Effector memory CD4-positive, alpha-beta T cell (primary cell): ENCODE measurements around the gene CTNNB1.
"Not testable (repeated sequence)": the region's sequence is repeated elsewhere in the genome, so short reads cannot be mapped to it uniquely, and the experiment has no call there.

ENCODE experiments used
- DNase-seq, 3 donors: peaks; one replicate each; pipeline ENCODE4 v3.0.0-alpha.2; 2020
- H3K27ac ChIP-seq: 2 replicates; pipeline ENCODE4 v1.7.0; 2013; ENCODE audit warnings: mild to moderate bottlenecking, low read length, moderate library complexity; ENCODE audit not compliant: insufficient read depth, poor library complexity, severe bottlenecking
- H3K27me3 ChIP-seq: replicated peaks from 2 replicates; pipeline ENCODE4 v1.7.0; 2013; ENCODE audit warnings: mild to moderate bottlenecking, low read length; ENCODE audit not compliant: insufficient read depth, control insufficient read depth, poor library complexity, severe bottlenecking
- H3K36me3 ChIP-seq: 2 replicates; pipeline ENCODE4 v1.7.0; 2013; ENCODE audit warnings: mild to moderate bottlenecking, low read length, moderate library complexity; ENCODE audit not compliant: control insufficient read depth, insufficient read depth
- H3K4me1 ChIP-seq: 2 replicates; pipeline ENCODE4 v1.7.0; 2013; ENCODE audit warnings: low read length, mild to moderate bottlenecking; ENCODE audit not compliant: control insufficient read depth, insufficient read depth, poor library complexity, severe bottlenecking
- H3K4me3 ChIP-seq: 2 replicates; pipeline ENCODE4 v1.7.0; 2013; ENCODE audit warnings: low read length, low read depth, mild to moderate bottlenecking; ENCODE audit not compliant: insufficient read depth, poor library complexity, severe bottlenecking
- H3K9me3 ChIP-seq: 2 replicates; pipeline ENCODE4 v1.7.0; 2013; ENCODE audit warnings: mild to moderate bottlenecking, low read length, moderate library complexity; ENCODE audit not compliant: control insufficient read depth

The CTNNB1 gene

GRCh38 chr3:41272667-41273066, 73.4 kb downstream of the CTNNB1 start:
- no peaks in the 10 kb centered on the region for H3K36me3 ChIP-seq
- no peaks in the 10 kb centered on the region for H3K9me3 ChIP-seq
- no peak overlapping the region for H3K27ac ChIP-seq
- H3K27me3 ChIP-seq = no peaks in the 10 kb centered on the region
- no peaks in the 10 kb centered on the region for H3K4me1 ChIP-seq
- no peak overlapping the region for H3K4me3 ChIP-seq
- no peak for DNase-seq

GRCh38 chr3:41274944-41275668, 75.8 kb downstream of the CTNNB1 start:
- no peak for DNase-seq
- H3K27ac ChIP-seq = no peak overlapping the region
- H3K27me3 ChIP-seq = no peaks in the 10 kb centered on the region
- H3K36me3 ChIP-seq = no peaks in the 10 kb centered on the region
- H3K9me3 ChIP-seq = no peaks in the 10 kb centered on the region
- H3K4me1 ChIP-seq = no peaks in the 10 kb centered on the region
- H3K4me3 ChIP-seq = no peak overlapping the region

- DNase-seq = no peak
- Histone ChIP-seq H3K4me3 (no peak overlapping the region), H3K36me3 (no peaks in the 10 kb centered on the region), H3K27me3 (no peaks in the 10 kb centered on the region), H3K9me3 (no peaks in the 10 kb centered on the region), H3K27ac (no peak overlapping the region), H3K4me1 (no peaks in the 10 kb centered on the region)
Measured at GRCh38 chr3:41276191-41276590, 76.9 kb downstream of the CTNNB1 start.

GRCh38 chr3:41277790-41278465, 78.6 kb downstream of the CTNNB1 start:
- Histone ChIP-seq H3K9me3 (no peaks in the 10 kb centered on the region), H3K4me3 (no peak overlapping the region), H3K27me3 (no peaks in the 10 kb centered on the region), H3K36me3 (no peaks in the 10 kb centered on the region), H3K27ac (no peak overlapping the region), H3K4me1 (no peaks in the 10 kb centered on the region)
- DNase-seq = no peak

- not testable (repeated sequence) for H3K27ac ChIP-seq, H3K27me3 ChIP-seq, DNase-seq, H3K4me3 ChIP-seq, H3K36me3 ChIP-seq, H3K9me3 ChIP-seq, H3K4me1 ChIP-seq
Measured at GRCh38 chr3:41284934-41285333, 85.6 kb downstream of the CTNNB1 start.

GRCh38 chr3:41286305-41286704, 87.0 kb downstream of the CTNNB1 start:
- no peak for DNase-seq
- H3K4me1 ChIP-seq = no peaks in the 10 kb centered on the region
- no peaks in the 10 kb centered on the region for H3K27me3 ChIP-seq
- H3K27ac ChIP-seq = no peak overlapping the region
- H3K9me3 ChIP-seq = no peaks in the 10 kb centered on the region
- H3K36me3 ChIP-seq = no peaks in the 10 kb centered on the region
- no peak overlapping the region for H3K4me3 ChIP-seq

- no peaks in the 10 kb centered on the region for H3K9me3 ChIP-seq
- no peaks in the 10 kb centered on the region for H3K27me3 ChIP-seq
- H3K27ac ChIP-seq = no peak overlapping the region
- H3K36me3 ChIP-seq = no peaks in the 10 kb centered on the region
- no peak for DNase-seq
- H3K4me1 ChIP-seq = no peaks in the 10 kb centered on the region
- no peak overlapping the region for H3K4me3 ChIP-seq
Measured at GRCh38 chr3:41288785-41289184, 89.5 kb downstream of the CTNNB1 start.
